Activated CD8-positive, alpha-beta T cell treated with anti-CD3 and anti-CD28 coated beads for 36 hours (primary cell): Measurements from ENCODE around the gene TTC33. TPM values are rescaled to one million over a fixed set of nuclear protein-coding genes. Genes with fewer than 3 reads are reported as not detected.

Experiments
- ATAC-seq: fragments of 200-7000 bp; cut with Tn5 transposase; one replicate; pipeline ENCODE4 v1.10.0; 2021; ENCODE audit warnings: mild to moderate bottlenecking, moderate library complexity
- CTCF ChIA-PET: fragments of 350-600 bp; sonication (Branson Sonifier 250); formaldehyde crosslinking; loops from one replicate; lab custom pipeline; 2021; ENCODE audit warnings: antibody characterized with exemption; lab: Charles Lee
- POLR2A ChIA-PET: fragments of 350-600 bp; sonication (Branson Sonifier 250); formaldehyde crosslinking; loops from one replicate; lab custom pipeline; 2021; ENCODE audit warnings: antibody characterized with exemption; lab: Charles Lee
- DNase-seq: peaks from one replicate; pipeline ENCODE4 v3.0.0-alpha.2; 2020
- H3K27ac Mint-ChIP-seq: one replicate; pipeline ENCODE4 v1.8.0; 2021; ENCODE audit warnings: mild to moderate bottlenecking, mixed read lengths
- H3K27me3 Mint-ChIP-seq: one replicate; pipeline ENCODE4 v1.8.0; 2021; ENCODE audit warnings: mixed read lengths
- H3K36me3 Mint-ChIP-seq: one replicate; pipeline ENCODE4 v1.8.0; 2021; ENCODE audit warnings: low read depth, mixed read lengths
- H3K4me1 Mint-ChIP-seq: one replicate; pipeline ENCODE4 v1.8.0; 2021; ENCODE audit warnings: low read depth, mixed read lengths
- H3K4me3 Mint-ChIP-seq: one replicate; pipeline ENCODE4 v1.8.0; 2021; ENCODE audit warnings: mild to moderate bottlenecking, moderate library complexity, mixed read lengths
- H3K9me3 Mint-ChIP-seq: one replicate; pipeline ENCODE4 v1.8.0; 2021; ENCODE audit warnings: mixed read lengths
- CTCF ChIP-seq: fragments of 200-600 bp; IDR thresholded peaks from one replicate; pipeline ENCODE4 v1.8.0; 2022; ENCODE audit warnings: antibody characterized with exemption, mild to moderate bottlenecking
- intact Hi-C: fragments of 100-400 bp; cut with micrococcal nuclease; formaldehyde crosslinking; loops from one replicate; pipeline ENCODE4 v1.10.0; 2022
- total RNA-seq, 2 experiments: library from RNA; stranded (reverse); gene quantifications; one replicate each; pipeline ENCODE4 v1.2.3, GENCODE V29; 2021

TTC33 gene
- total RNA-seq, 2 experiments from 2014 or later = 21.4 to 21.5 TPM

GRCh38 chr5:40485021-40485998 lies 270.5 kb downstream of the TTC33 start:
- H3K27me3 Mint-ChIP-seq = no peaks in the 10 kb centered on the region
- H3K36me3 Mint-ChIP-seq = no peaks in the 10 kb centered on the region
- POLR2A ChIA-PET = interaction anchor here (1.1 to 1.7 kb wide), 4 partner anchors 77 to 208 kb away, joined by 3 to 15 read pairs (median 4); partner anchors contain the start of gene PTGER4
- peaks cover 80% of the 10 kb centered on the region for H3K4me1 Mint-ChIP-seq
- H3K4me3 Mint-ChIP-seq = no peak overlapping the region
- intact Hi-C loops = loop anchor here (5.0 kb wide), 1 partner anchor 252 kb away; no protein-coding TSS in a partner anchor
- DNase-seq (no peak), ATAC-seq (no peak)
- TF ChIP-seq CTCF = no peak
- H3K9me3 Mint-ChIP-seq = no peaks in the 10 kb centered on the region
- CTCF ChIA-PET = interaction anchor here (0.7 to 1.5 kb wide), 5 partner anchors 10 to 208 kb away, joined by 3 to 4 read pairs (median 3); no protein-coding TSS in a partner anchor
- peak overlapping the region; percentile 98 for H3K27ac Mint-ChIP-seq

- no peak for TF ChIP-seq CTCF
- ATAC-seq (peak; percentile 27), DNase-seq (no peak)
- Mint-ChIP-seq H3K4me3 (peak overlapping the region; percentile 28), H3K4me1 (peaks cover 84% of the 10 kb centered on the region), H3K36me3 (no peaks in the 10 kb centered on the region), H3K27ac (peak overlapping the region; percentile 82), H3K27me3 (no peaks in the 10 kb centered on the region), H3K9me3 (no peaks in the 10 kb centered on the region)
- ChIA-PET CTCF (interaction anchor here (1.3 kb wide), 1 partner anchor 25 kb away, joined by 4 read pairs; no protein-coding TSS in a partner anchor), POLR2A (no interaction called here)
- intact Hi-C loops = no loop called here
Measured at GRCh38 chr5:40484495-40484894, 271.3 kb downstream of the TTC33 start.

- TF ChIP-seq CTCF = no peak
- peak overlapping the region; percentile 82 for H3K27ac Mint-ChIP-seq
- no peak for DNase-seq
- no peak for ATAC-seq
- no peak overlapping the region for H3K4me3 Mint-ChIP-seq
- intact Hi-C loops = no loop called here
- peaks cover 80% of the 10 kb centered on the region for H3K4me1 Mint-ChIP-seq
- H3K36me3 Mint-ChIP-seq = no peaks in the 10 kb centered on the region
- no peaks in the 10 kb centered on the region for H3K9me3 Mint-ChIP-seq
- ChIA-PET CTCF (interaction anchor here (1.3 kb wide), 1 partner anchor 23 kb away, joined by 4 read pairs; no protein-coding TSS in a partner anchor), POLR2A (no interaction called here)
- H3K27me3 Mint-ChIP-seq = no peaks in the 10 kb centered on the region
Measured at GRCh38 chr5:40483316-40483715, 272.4 kb downstream of the TTC33 start.

GRCh38 chr5:40481241-40481640 lies 274.5 kb downstream of the TTC33 start:
- Mint-ChIP-seq H3K4me1 (peaks cover 63% of the 10 kb centered on the region), H3K27ac (peak overlapping the region; percentile 83), H3K27me3 (no peaks in the 10 kb centered on the region), H3K4me3 (peak overlapping the region; percentile 51), H3K9me3 (no peaks in the 10 kb centered on the region), H3K36me3 (no peaks in the 10 kb centered on the region)
- ChIA-PET POLR2A (interaction anchor here (0.6 to 2.0 kb wide), 4 partner anchors 44 to 200 kb away, joined by 3 to 8 read pairs (median 6); partner anchors contain the start of gene PTGER4), CTCF (interaction anchor here (0.9 to 1.3 kb wide), 2 partner anchors 42 to 44 kb away, joined by 3 to 5 read pairs; no protein-coding TSS in a partner anchor)
- no peak for TF ChIP-seq CTCF
- intact Hi-C loops = no loop called here
- ATAC-seq (no peak), DNase-seq (no peak)
